Esophagus muscularis mucosa (tissue), 2 donors: ENCODE data around the gene CCNQ.

ENCODE experiments used
- POLR2A ChIP-seq: fragments of 450-650 bp; IDR thresholded peaks from one replicate; pipeline ENCODE4 v1.6.1; 2017; ENCODE audit warnings: antibody characterized with exemption, moderate library complexity, mild to moderate bottlenecking, low read depth
- POLR2AphosphoS5 ChIP-seq, 2 donors: sonication (generic); formaldehyde crosslinking; IDR thresholded peaks; one replicate each; pipeline ENCODE4 v1.6.1; 2017; ENCODE audit warnings: antibody characterized with exemption in 2 of 2

GRCh38 chrX:153549231-153549630, 49.7 kb downstream of the CCNQ start:
- TF ChIP-seq POLR2A: no peak
- TF ChIP-seq POLR2AphosphoS5 (IDR thresholded peaks at IDR 0.05): no peak
